CD4-positive, alpha-beta T cell treated with Interleukin-15 for 1 hour (primary cell): Measurements from ENCODE around the gene NTRK1.
A peak's percentile ranks its signal among the peaks of the same experiment; 100 is the strongest.

Source experiments
- DNase-seq: peaks from one replicate; pipeline ENCODE4 v3.0.0-alpha.2; 2020

Gene NTRK1

GRCh38 chr1:156883919-156884318 lies 23.3 kb downstream of the NTRK1 start:
- DNase-seq: no peak

- no peak for DNase-seq
These were observed 24.0 kb downstream of the NTRK1 start for GRCh38 chr1:156884560-156885184.

GRCh38 chr1:156885314-156885713 lies 24.6 kb downstream of the NTRK1 start:
- no peak for DNase-seq

- DNase-seq: no peak
These were observed 25.3 kb downstream of the NTRK1 start for GRCh38 chr1:156885880-156886355.

GRCh38 chr1:156886583-156887281 lies 26.1 kb downstream of the NTRK1 start:
- no peak for DNase-seq

- DNase-seq: no peak
These were observed 26.7 kb downstream of the NTRK1 start for GRCh38 chr1:156887317-156887716.

- no peak for DNase-seq
These were observed 27.1 kb downstream of the NTRK1 start for GRCh38 chr1:156887734-156888133.

- peak; percentile 39 for DNase-seq
These were observed 29.3 kb downstream of the NTRK1 start for GRCh38 chr1:156889802-156890580.

- DNase-seq: peak; percentile 84
These were observed 31.8 kb downstream of the NTRK1 start for GRCh38 chr1:156892190-156893047.

- no peak for DNase-seq
These were observed 32.6 kb downstream of the NTRK1 start, which contains the start of gene PEAR1 for GRCh38 chr1:156893048-156893953. Gene PEAR1 (plus strand): TSS chr1:156893718. CDS start chr1:156903927, 10,209 bp downstream.

GRCh38 chr1:156894001-156894400 lies 33.3 kb downstream of the NTRK1 start:
- DNase-seq: no peak

GRCh38 chr1:156894711-156895454 lies 34.2 kb downstream of the NTRK1 start:
- DNase-seq: no peak

- DNase-seq: no peak
These were observed 34.8 kb downstream of the NTRK1 start for GRCh38 chr1:156895455-156895812.

GRCh38 chr1:156895927-156896326 lies 35.3 kb downstream of the NTRK1 start:
- no peak for DNase-seq

- no peak for DNase-seq
These were observed 35.9 kb downstream of the NTRK1 start for GRCh38 chr1:156896490-156897033.

GRCh38 chr1:156897078-156897825 lies 36.6 kb downstream of the NTRK1 start:
- DNase-seq: no peak

GRCh38 chr1:156898161-156898566 lies 37.5 kb downstream of the NTRK1 start:
- DNase-seq: no peak

GRCh38 chr1:156898971-156899664 lies 38.5 kb downstream of the NTRK1 start:
- DNase-seq: no peak
